Activated CD4-positive, alpha-beta T cell treated with anti-CD3 and anti-CD28 coated beads, Interleukin-2, amount 50 U/mL, for 24 hours (primary cell): Measurements from ENCODE around the gene CUL5.
"Not testable (repeated sequence)": the region's sequence is repeated elsewhere in the genome, so short reads cannot be mapped to it uniquely, and the experiment has no call there.

Source experiments
- DNase-seq, 2 donors: peaks; one replicate each; pipeline ENCODE4 v3.0.0-alpha.2; 2020; ENCODE audit warnings: low read depth in 1 of 2, low spot score in 1 of 2

The CUL5 gene

DNA sequence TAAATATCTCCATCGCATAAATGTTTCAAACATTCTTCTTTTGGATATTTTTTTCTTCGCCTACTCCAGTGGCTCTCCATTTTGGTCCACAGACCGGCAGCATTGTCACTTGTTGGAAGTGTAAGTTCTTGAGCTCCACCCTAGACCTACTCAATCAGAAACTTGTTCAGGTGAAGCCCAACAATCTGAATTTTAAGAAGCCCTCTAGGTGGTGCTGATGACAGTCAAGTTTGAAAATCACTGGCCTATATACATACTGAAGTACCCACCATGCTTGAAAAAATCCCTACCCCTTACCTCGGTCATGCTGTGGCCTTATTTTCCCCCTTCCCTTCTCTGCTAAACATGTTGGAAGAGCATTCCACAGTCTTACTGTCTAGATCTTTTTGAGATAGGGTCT is 102.4 kb downstream of the CUL5 start:
- DNase-seq, result no peak

DNA sequence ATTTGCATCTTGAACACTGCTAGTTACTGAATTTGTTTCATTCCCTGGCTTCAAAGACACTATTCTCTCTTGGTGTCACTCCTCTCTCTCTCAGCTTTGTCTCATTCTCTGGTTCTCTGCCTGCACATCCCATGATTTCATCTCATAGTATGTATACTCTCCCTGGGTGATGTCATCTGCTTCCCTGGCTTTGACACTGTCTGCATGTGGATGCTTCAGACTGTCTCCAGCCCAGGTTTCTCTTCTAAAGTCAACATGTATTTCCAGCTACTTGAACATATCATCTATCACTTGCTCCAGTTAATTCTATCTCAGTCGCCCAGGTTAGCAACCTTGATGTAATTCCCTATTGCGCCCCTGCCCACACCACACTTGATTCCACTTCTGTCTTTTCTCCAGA is 103.4 kb downstream of the CUL5 start:
- DNase-seq, result no peak

DNA sequence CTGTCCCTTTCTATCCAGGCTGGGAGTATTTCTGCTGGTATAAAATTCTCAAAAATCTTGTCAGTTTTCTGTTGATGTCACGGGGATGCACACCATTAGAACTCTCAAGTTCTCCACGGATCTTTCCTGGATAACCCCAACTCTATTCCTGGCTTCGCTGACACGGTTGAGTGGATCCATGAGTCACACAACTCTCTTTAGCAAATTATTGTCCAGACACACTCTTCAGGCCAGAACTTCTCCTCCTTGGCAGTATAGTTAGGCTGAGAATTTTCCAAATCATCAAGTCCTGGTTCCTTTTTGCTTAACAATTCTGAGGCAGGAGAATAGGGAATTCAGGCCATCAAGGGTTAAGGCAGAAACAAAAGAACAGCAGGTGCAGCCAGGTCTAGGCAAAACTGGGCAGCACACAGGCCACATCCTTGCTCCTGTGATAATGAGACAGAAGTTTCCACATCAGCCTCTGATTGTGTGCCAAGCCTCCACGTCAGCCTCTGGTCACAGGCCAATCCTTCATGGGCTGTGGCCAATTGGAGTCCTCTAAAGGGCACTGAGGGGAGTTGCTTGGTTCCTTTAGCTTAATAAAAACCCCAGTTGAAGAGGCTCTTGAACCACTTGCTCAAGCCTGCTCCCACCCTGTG is 106.9 kb downstream of the CUL5 start:
- DNase-seq, result no peak

DNA sequence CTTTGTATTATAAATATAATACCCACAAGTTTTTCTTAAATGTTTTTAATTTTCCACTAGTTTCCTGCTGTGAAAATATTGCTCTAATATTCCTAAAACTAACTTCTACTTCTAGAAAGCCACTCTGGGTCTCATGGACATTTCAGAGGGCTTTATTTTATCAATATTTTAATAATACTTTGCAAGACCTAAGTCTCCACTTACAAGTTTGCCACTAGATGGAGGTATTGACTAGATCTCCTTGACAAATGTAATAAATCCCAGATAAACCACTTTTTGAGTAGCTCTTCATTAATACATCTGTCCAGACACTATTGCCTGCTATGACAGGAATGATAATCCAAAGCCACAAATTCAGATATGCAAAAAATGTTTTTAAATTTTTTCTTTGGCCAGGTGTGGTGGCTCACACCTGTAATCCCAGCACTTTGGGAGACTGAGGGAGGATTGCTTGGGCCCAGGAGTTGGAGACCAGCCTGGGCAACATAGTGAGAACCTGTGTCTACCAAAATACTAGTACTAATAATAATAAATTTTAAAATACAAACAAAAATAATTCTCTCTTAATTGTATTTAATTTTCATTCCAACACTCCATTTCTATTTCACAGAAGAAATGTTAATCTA is 109.2 kb downstream of the CUL5 start:
- no peak for DNase-seq

DNA sequence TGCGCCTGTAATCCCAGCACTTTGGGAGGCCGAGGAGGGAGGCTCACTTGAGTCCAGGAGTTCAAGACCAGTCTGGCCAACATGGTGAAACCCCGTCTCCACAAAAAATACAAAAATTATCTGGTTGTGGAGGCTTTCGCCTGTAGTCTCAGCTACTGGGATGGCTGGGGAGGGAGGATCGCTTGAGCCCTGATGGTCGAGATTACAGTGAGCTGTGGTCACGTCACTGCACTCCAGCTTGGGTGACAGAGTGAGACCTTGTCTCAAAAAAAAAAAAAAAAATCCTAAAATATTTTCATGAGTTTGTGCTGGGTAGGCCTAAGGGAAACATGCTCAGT is 112.2 kb downstream of the CUL5 start:
- DNase-seq, result not testable (repeated sequence)

DNA sequence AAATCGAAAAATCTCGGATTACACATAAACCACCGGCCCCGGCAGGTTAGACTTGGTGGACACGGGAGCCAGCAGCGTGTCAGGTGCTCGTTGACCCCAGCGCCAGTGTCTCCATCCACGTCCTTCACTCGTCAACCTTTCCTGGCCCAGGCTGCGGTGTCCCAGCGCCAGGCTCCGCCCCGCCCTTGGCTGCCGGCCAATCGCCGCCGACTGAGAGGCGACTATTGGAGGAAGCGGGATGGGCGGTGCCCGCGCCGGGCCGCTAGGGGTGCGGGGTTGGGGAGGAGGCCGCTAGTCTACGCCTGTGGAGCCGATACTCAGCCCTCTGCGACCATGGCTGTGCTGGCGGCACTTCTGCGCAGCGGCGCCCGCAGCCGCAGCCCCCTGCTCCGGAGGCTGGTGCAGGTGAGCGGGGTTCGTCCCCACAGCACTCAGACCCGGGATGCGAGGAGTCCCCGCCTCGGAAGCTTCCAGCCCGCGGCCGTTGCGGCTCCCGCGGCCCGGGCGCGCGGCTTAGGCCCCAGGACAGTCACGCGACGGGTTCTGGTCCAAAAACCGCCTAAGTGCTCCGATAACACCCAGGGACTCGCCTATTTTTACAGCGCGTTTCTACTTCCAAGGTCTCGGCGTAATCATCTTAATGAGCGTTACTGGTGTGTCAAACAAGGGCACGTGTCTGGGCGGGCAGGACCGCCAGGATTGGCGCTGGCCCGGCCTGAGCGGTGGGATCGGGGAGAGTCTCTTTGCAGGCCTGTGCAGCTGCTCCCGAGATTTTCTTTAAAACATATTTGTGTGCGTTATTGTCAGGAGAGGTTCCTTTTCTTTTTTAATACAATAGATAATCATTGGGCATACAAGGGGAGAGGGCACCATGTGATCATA is 112.8 kb downstream of the CUL5 start, which contains the start of gene ACAT1:
Gene ACAT1, plus strand, starts transcription at position 294 of the 882 bp plus-strand sequence. Its CDS starts 40 bp downstream, at position 334.
- DNase-seq, result peak; percentile 90 to 92

DNA sequence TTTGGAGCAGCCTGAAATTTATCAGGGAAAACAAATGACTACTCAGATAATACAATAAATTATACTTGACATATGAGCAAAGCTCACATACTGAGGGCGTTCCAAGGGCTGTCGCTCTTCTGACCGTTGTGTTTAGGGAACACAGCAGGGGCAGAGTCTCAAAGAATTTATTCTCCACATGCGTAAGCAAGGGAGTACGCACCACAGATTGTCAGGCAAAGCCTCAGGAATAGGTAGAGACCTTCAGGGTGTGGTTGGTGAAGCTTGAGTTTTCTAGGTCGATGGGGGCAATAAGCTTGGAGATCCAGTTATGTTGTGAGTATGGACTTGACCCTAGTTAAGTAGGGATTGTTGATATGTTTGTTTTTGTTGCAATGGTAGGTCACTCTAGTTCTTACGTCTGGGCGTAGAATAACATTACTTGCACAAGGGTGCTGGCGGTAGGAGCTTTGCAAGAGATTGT is 113.5 kb downstream of the CUL5 start:
- DNase-seq, result no peak

DNA sequence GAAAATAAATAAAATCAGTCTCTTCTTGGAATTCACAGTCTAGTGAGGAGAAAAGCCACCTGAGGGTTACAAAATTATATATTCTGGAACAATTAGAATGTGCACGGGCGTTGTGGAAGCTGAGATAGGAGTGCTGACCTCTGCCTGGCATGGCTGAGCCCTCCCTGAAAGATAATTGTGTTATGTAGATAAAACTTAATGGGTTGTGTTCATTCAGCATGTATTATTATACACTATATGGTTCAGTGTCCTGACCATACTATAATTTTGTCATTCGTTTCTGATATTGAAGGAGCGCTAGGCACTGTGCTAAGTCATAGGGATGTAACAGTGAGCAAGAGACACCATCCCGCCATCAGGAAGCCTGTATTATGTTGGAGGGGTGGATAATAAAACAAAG is 116.4 kb downstream of the CUL5 start:
- no peak for DNase-seq

DNA sequence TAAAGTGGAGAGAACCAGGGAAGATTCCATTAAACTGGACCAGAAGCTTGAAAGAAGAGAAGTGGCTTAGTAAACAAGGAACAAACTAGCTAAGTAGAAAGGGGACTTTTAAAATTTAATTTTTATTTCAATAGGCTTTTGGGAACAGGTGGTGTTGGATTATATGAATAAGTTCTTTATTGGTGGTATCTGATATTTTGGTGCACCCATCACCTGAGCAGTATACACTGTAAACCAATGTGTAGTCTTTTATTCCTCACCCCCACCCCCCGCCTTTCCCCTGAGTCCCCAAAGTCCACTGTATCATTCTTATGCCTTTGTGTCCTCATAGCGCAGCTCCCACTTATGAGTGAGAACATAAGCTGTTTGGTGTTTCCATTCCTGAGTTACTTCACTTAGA is 120.1 kb downstream of the CUL5 start:
- no peak for DNase-seq

DNA sequence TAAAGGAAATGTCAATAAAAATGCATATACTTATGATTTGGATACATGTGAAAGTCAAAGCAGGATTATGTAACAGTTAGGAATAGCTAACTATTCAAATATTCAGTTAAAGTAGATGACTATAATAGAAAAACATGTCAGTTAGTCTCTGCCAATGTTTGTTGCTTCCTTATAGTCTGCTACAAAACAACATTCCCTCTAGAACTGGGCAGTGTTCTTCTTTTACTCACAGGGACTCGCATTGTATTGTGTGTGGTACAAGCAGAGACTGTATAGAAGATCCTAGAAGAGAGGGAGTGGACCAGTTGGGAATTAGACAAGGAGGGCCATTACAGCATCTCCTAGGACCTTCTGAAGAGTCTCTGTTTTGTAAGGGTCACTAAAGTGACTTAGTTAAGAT is 123.3 kb downstream of the CUL5 start:
- DNase-seq, result no peak

DNA sequence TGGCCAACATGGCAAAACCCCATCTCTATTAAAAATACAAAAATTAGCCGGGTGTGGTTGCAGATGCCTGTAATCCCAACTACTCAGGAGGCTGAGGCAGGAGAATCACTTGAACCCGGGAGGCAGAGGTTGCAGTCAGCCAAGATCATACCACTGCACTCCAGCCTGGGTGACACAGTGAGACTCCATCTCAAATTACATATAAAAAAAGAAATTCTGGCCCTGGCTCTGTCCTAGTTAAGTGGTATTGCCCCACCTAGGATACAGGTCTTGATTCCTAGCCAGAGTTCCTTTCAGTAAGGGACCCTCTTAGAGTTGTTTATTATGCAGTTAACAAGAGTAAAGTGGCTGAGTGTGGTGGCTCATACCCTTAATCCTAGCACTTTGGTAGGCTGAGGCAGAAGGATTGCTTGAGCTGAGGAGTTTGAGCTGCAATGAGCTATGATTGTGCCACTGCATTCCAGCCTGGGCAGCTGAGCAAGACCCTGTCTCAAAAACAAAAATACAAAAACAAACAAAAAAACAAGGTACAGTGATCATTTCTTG is 124.4 kb downstream of the CUL5 start:
- DNase-seq, result not testable (repeated sequence)

DNA sequence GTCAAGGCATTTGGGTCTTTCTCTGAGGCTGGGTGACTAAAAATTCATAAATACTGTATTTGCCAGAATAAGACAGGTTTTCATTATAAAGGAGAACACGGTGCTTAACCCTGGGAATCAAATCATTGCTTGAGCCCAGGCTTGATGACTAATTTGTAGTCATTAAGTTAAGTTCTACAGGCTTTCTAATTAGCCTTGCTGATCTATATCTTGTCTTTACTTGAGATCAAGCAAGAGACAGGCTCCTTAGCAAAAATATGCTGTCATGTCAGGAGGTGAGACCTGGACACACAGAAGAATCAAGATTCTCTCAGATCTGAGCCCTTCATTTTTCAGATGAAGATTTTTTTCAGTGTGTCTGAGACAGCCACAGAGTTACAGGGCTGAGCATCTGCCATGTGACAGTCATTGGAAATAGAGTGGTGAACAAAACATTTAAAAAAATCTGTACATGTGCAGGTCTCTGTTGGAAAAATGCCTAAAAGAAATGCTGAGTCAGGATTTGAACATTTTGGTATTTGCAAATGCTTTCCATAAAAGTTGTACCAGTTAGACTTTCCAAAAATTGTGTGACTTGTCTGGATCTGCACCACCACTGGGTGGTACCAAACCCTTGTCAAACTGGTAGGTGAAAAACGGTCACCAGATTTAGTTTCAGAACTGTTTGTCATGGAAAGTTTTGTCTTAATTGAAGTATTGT is 127.3 kb downstream of the CUL5 start:
- DNase-seq, result peak in 1 of 2 donors; percentile 39

DNA sequence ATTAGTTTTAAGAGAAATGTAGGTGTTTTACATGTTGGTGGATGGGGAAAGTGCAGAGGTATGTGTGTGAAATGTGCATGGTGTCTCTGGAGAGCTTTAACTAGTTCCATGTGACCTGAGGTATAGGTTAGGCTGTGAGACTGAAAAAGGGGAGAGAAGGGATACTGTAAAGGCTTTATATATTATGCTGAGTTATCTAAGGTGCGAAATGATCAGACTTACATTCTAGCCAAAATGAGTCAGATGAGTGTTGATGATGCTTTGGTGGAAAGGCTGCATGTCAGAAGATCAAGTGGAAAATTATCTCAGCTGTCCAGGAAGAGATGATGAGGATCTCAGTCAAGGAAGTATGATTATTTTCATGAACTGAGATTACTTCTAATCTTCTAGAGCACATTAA is 128.5 kb downstream of the CUL5 start:
- DNase-seq, result no peak

DNA sequence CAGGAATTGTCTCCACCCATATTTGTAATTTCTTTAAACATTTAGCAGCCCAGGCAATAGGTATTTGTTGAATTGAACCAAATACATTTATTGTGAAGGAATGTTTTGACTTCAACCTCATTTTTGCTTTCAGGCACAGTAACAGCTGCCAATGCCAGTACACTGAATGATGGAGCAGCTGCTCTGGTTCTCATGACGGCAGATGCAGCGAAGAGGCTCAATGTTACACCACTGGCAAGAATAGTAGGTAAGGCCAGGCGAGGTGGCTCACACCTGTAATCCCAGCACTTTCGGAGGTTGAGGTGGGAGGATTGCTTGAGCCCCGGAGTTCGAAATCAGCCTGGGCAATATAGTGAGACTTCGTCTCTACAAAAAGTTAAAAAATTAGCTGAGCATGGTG is 133.6 kb downstream of the CUL5 start:
- DNase-seq, result no peak

DNA sequence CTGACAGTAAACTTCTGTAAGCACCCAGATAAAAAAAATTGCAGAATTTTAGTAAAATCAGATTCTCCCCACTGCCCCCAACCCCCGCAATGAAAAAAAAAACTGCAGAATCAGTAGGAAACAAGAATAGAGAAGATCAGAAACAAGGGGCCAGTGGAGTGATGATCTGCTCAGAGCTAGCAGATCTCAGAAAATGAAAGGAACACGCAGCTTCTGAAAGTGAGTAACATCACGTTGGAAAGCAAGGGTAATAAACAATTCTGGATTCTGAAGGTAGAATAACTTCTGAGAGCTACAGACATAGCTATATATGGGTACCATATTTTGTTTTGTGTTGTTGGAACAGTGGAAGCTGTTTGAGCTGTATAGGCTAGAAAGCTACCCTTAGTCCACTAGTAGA is 135.9 kb downstream of the CUL5 start:
- no peak for DNase-seq

DNA sequence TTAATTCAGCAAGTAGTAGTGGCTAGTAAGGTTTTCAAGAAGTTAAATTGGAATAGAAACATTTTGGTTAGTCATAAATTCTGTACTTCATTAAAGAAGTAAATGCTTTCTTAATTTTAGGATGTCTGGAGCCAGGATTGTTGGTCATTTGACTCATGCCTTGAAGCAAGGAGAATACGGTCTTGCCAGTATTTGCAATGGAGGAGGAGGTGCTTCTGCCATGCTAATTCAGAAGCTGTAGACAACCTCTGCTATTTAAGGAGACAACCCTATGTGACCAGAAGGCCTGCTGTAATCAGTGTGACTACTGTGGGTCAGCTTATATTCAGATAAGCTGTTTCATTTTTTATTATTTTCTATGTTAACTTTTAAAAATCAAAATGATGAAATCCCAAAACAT is 138.5 kb downstream of the CUL5 start:
- no peak for DNase-seq

DNA sequence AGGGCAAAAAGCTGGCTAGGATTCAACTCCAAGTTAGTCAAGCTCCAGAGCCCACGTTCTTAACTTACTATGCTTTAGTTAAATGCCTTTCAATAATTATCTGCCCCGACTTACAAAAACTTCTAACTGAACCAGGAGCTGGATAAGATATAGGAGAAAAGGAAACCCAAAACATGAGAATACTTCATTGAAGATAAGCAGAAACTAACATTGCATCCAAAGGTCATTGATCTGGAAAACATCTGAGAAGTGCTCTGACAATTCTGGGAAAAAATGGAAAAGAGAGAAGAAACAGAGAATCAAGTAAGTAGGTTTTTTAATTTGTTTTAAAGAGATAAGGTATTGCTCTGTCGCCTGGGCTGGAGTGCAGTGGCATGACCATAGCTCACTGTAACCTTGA is 139.9 kb downstream of the CUL5 start:
- DNase-seq, result no peak

DNA sequence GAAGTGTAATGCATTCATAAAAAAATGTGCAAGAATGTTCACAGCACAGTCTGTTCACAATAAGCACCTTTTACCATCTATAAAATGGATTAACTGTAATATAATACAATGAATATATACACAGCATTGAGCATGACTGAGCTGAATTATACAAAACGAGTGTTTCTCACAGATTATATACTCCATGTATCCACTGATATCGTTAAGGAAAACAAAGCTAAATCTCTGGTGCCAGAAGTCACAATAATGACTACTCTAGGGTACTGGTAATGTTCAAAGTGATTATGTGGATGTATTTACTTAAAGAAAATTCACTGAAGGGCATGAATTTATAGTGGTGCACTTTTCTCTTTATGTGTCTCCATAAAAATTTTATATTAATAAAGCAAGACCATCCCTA is 145.9 kb downstream of the CUL5 start:
- DNase-seq, result no peak
